ENCODE measurements around the gene ORC4.
"Not testable (repeated sequence)": the region's sequence is repeated elsewhere in the genome, so short reads cannot be mapped to it uniquely, and the experiment has no call there.

Gene ORC4

GRCh38 chr2:148021059-148021861 is 723 bp upstream of the ORC4 start, which contains the start of gene MBD5:
TSS of gene MBD5 (plus strand) at chr2:148021091.
- TF ChIP-seq CTCF (conservative IDR thresholded peaks at IDR 0.05; ENCODE audit: low read length) = no peak
- peak within 1 kb of the TSS; percentile 95 for H3K4me3 ChIP-seq (ENCODE audit: low read length)
- peak; percentile 55 for DNase-seq (ENCODE audit: low read depth)

GRCh38 chr2:148014616-148015015 is 5.9 kb downstream of the ORC4 start:
- H3K4me3 ChIP-seq (ENCODE audit: low read length) = no peak overlapping the region
- TF ChIP-seq CTCF (conservative IDR thresholded peaks at IDR 0.05; ENCODE audit: low read length) = no peak
- DNase-seq (ENCODE audit: low read depth) = no peak

- TF ChIP-seq CTCF (conservative IDR thresholded peaks at IDR 0.05; ENCODE audit: low read length) = no peak
- H3K4me3 ChIP-seq (ENCODE audit: low read length) = no peak overlapping the region
- DNase-seq (ENCODE audit: low read depth) = no peak
Observed at GRCh38 chr2:148013876-148014275, 6.7 kb downstream of the ORC4 start.

- not testable (repeated sequence) for H3K4me3 ChIP-seq (ENCODE audit: low read length); DNase-seq (ENCODE audit: low read depth)
Observed at GRCh38 chr2:148008411-148008810, 12.1 kb downstream of the ORC4 start.

DNA sequence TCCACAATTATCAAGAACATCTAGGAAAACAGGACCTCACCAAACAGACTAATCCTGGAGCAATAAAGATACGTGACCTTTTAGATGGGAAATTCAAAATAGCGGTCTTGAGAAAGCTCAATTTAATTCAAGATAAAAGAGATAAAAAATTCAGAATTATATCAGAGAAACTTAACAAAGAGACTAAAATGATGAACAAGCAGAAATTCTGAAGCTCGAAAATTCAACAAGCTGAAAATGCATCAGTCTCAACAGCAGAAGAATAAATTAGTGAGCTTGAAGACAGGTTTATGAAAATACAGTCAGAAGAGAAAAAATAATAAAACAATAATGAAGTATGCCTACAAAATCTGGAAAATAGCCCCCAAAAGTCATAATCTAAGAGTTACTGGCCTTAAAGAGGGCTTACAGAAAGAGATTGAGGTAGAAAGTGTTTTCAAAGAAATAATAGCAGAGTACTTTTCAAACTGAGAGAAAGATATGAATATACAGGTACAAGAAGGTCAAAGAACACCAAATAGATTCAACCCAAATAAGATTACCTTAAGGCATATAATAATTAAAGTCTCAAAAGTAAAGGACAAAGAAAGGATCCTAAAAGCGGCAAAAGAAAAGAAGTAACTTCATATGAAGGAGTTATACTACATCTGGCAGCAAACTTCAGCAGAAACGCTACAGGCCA is 13.2 kb downstream of the ORC4 start:
- no peak for DNase-seq (ENCODE audit: low read depth)
- no peak for TF ChIP-seq CTCF (conservative IDR thresholded peaks at IDR 0.05; ENCODE audit: low read length)
- H3K4me3 ChIP-seq (ENCODE audit: low read length) = no peak overlapping the region

DNA sequence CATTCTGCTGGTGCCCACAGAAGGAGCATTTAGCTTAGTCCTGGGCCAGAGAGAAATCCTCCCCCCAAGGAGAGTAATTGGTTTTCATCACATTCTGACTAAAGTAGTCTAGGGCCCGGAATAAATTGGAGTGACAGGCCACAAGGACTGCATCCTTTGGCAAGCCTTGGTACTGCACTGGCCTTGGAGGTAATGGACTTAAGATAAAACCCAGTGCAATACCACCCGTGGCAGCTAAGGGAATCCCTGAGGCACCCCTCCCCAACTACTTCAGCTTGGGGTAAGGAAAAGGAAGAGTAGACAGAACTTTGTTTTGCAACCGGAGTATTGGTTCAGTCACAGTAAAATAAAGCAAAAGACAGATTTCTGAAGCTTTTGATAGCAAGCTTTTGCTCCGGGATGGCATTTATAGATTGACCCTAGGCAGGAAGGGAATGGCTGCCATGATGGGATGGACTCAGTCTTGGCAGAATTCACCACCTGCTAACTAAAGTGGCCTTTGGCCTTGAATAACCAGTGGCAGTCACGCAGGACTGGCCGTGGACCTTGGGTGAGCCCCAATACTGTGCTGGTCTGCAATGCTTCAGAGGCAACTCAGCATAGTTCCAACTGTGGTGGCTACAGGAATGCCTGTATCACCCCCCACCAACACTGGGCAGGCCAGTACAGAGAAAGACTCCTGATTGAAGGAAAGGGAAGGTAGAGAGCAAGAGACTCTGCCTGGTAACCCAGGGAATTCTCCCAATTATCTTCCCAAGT is 14.1 kb downstream of the ORC4 start:
- no peak for TF ChIP-seq CTCF (conservative IDR thresholded peaks at IDR 0.05; ENCODE audit: low read length)
- no peak overlapping the region for H3K4me3 ChIP-seq (ENCODE audit: low read length)
- DNase-seq (ENCODE audit: low read depth) = no peak

GRCh38 chr2:148002420-148002819 is 18.1 kb downstream of the ORC4 start:
- not testable (repeated sequence) for DNase-seq (ENCODE audit: low read depth); H3K4me3 ChIP-seq (ENCODE audit: low read length)

Measured in AG10803 (cell line).